ENCODE results near the gene GPRASP2.
"Not testable (repeated sequence)": the region's sequence is repeated elsewhere in the genome, so short reads cannot be mapped to it uniquely, and the experiment has no call there.

Gene GPRASP2

GRCh38 chrX:102712216-102712966 is at the start of gene GPRASP2:
GPRASP2 (plus strand) TSS chrX:102712448; CDS start chrX:102714870, 2,422 bp downstream.
- peak within 1 kb of the TSS; percentile 77 for H3K4me3 Mint-ChIP-seq
- H3K27ac Mint-ChIP-seq = no peak within 1 kb of the TSS
- peaks cover 18% of the 10 kb centered on the region for H3K4me1 Mint-ChIP-seq (ENCODE audit: low read depth)
- DNase-seq = peak; percentile 40
- H3K27me3 Mint-ChIP-seq = peaks cover 44% of the 10 kb centered on the region
- no peaks in the 10 kb centered on the region for H3K9me3 Mint-ChIP-seq
- no peaks in the 10 kb centered on the region for H3K36me3 Mint-ChIP-seq (ENCODE audit: low read depth)

DNA sequence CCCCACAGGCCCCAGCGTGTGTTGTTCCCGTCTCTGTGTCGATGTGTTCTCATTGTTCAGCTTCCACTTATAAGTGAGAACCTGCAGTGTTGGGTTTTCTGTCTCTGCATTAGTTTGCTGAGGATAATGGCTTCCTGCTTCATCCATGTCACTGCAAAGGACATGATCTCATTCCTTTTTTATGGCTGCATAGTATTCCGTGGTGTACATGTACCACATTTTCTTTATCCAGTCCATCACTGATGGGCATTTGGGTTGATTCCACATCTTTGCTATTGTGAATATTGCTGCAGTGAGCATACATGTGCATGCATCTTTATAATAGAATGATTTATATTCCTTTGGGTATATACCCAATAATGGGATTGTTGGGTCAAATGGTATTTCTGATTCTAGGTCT is 48.4 kb upstream of the GPRASP2 start:
- not testable (repeated sequence) for H3K27ac Mint-ChIP-seq

GRCh38 chrX:102667034-102667433 is 45.2 kb upstream of the GPRASP2 start:
- not testable (repeated sequence) for H3K4me1 Mint-ChIP-seq (ENCODE audit: low read depth); H3K27ac Mint-ChIP-seq; H3K27me3 Mint-ChIP-seq; DNase-seq; H3K4me3 Mint-ChIP-seq
- peaks cover 42% of the 10 kb centered on the region for H3K36me3 Mint-ChIP-seq (ENCODE audit: low read depth)
- H3K9me3 Mint-ChIP-seq = peaks cover 11% of the 10 kb centered on the region

More for the DNA sequence above, 48.4 kb upstream of the GPRASP2 start:
- H3K9me3 Mint-ChIP-seq, H3K4me3 Mint-ChIP-seq, H3K27me3 Mint-ChIP-seq, DNase-seq: not testable (repeated sequence)
- Mint-ChIP-seq H3K4me1 (ENCODE audit: low read depth) (peaks cover 14% of the 10 kb centered on the region), H3K36me3 (ENCODE audit: low read depth) (peaks cover 34% of the 10 kb centered on the region)

DNA sequence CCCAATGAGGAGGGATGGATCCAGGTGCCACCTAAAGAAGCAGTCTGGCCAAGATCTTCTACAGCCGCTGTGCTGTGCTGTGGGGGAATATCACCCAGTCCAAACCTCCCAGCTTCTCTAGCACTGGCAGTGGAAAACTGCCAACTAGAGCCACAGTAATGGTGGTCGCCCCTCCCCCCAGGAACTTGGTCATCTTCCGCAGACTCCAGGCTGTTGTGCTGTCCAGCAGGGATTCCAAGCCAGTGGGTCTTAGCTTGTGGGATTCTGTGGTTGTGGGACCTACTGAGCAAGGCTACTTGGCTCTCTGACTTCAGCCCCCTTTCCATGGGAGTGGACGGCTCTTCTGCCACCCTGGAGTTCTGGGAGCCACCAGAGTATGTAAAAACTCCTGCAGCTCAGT is 42.7 kb upstream of the GPRASP2 start:
- no peak overlapping the region for H3K4me3 Mint-ChIP-seq

GRCh38 chrX:102672856-102673255 is 39.4 kb upstream of the GPRASP2 start:
- H3K4me1 Mint-ChIP-seq (ENCODE audit: low read depth) = peaks cover 3% of the 10 kb centered on the region
- peaks cover 3% of the 10 kb centered on the region for H3K9me3 Mint-ChIP-seq
- H3K4me3 Mint-ChIP-seq = no peak overlapping the region
- peaks cover 17% of the 10 kb centered on the region for H3K36me3 Mint-ChIP-seq (ENCODE audit: low read depth)
- DNase-seq = no peak
- no peak overlapping the region for H3K27ac Mint-ChIP-seq
- peaks cover 14% of the 10 kb centered on the region for H3K27me3 Mint-ChIP-seq

More for the DNA sequence above, 42.7 kb upstream of the GPRASP2 start:
- peaks cover 35% of the 10 kb centered on the region for H3K36me3 Mint-ChIP-seq (ENCODE audit: low read depth)
- H3K27me3 Mint-ChIP-seq = peaks cover 6% of the 10 kb centered on the region
- no peak overlapping the region for H3K27ac Mint-ChIP-seq
- peaks cover 3% of the 10 kb centered on the region for H3K4me1 Mint-ChIP-seq (ENCODE audit: low read depth)
- peaks cover 11% of the 10 kb centered on the region for H3K9me3 Mint-ChIP-seq
- no peak for DNase-seq

DNA sequence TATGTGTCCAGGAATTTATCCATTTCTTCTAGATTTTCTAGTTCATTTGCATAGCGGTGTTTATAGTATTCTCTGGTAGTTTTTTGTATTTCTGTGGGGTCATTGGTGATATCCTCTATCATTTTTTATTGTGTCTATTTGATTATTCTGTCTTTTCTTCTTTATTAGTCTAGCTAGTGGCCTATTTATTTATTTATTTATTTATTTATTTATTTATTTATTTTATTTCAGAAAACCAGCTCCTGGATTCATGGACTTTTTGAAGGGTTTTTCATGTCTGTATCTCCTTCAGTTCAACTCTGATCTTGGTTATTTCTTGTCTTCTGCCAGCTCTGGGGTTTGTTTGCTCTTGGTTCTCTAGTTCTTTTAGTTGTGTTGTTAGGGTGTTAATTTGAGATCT is 34.8 kb upstream of the GPRASP2 start:
- H3K9me3 Mint-ChIP-seq; H3K4me3 Mint-ChIP-seq; H3K4me1 Mint-ChIP-seq (ENCODE audit: low read depth); H3K27ac Mint-ChIP-seq; DNase-seq: not testable (repeated sequence)
- H3K27me3 Mint-ChIP-seq = peaks cover 20% of the 10 kb centered on the region
- H3K36me3 Mint-ChIP-seq (ENCODE audit: low read depth) = peaks cover 17% of the 10 kb centered on the region

- H3K27me3 Mint-ChIP-seq = peaks cover 21% of the 10 kb centered on the region
- peaks cover 10% of the 10 kb centered on the region for H3K9me3 Mint-ChIP-seq
- no peak overlapping the region for H3K27ac Mint-ChIP-seq
- H3K4me1 Mint-ChIP-seq (ENCODE audit: low read depth) = no peaks in the 10 kb centered on the region
- no peak for DNase-seq
- peaks cover 21% of the 10 kb centered on the region for H3K36me3 Mint-ChIP-seq (ENCODE audit: low read depth)
- no peak overlapping the region for H3K4me3 Mint-ChIP-seq
These were observed 27.3 kb upstream of the GPRASP2 start for GRCh38 chrX:102684772-102685520.

GRCh38 chrX:102694749-102695148 is 17.5 kb upstream of the GPRASP2 start:
- H3K4me3 Mint-ChIP-seq = no peak overlapping the region
- peaks cover 3% of the 10 kb centered on the region for H3K36me3 Mint-ChIP-seq (ENCODE audit: low read depth)
- no peaks in the 10 kb centered on the region for H3K4me1 Mint-ChIP-seq (ENCODE audit: low read depth)
- H3K27ac Mint-ChIP-seq = no peak overlapping the region
- DNase-seq = no peak
- peaks cover 21% of the 10 kb centered on the region for H3K27me3 Mint-ChIP-seq
- H3K9me3 Mint-ChIP-seq = no peaks in the 10 kb centered on the region

GRCh38 chrX:102696306-102696705 is 15.9 kb upstream of the GPRASP2 start:
- Mint-ChIP-seq H3K36me3 (ENCODE audit: low read depth) (no peaks in the 10 kb centered on the region), H3K4me1 (ENCODE audit: low read depth) (no peaks in the 10 kb centered on the region), H3K27ac (no peak overlapping the region), H3K27me3 (peaks cover 19% of the 10 kb centered on the region), H3K9me3 (no peaks in the 10 kb centered on the region), H3K4me3 (no peak overlapping the region)
- no peak for DNase-seq

GRCh38 chrX:102697494-102697893 is 14.8 kb upstream of the GPRASP2 start:
- H3K36me3 Mint-ChIP-seq (ENCODE audit: low read depth) = no peaks in the 10 kb centered on the region
- H3K27ac Mint-ChIP-seq = no peak overlapping the region
- no peak for DNase-seq
- H3K4me3 Mint-ChIP-seq = no peak overlapping the region
- H3K4me1 Mint-ChIP-seq (ENCODE audit: low read depth) = no peaks in the 10 kb centered on the region
- no peaks in the 10 kb centered on the region for H3K9me3 Mint-ChIP-seq
- peaks cover 22% of the 10 kb centered on the region for H3K27me3 Mint-ChIP-seq

- no peak for DNase-seq
- Mint-ChIP-seq H3K4me3 (no peak overlapping the region), H3K27me3 (peaks cover 44% of the 10 kb centered on the region), H3K9me3 (no peaks in the 10 kb centered on the region), H3K27ac (no peak overlapping the region), H3K36me3 (ENCODE audit: low read depth) (no peaks in the 10 kb centered on the region), H3K4me1 (ENCODE audit: low read depth) (peaks cover 18% of the 10 kb centered on the region)
These were observed 3.3 kb upstream of the GPRASP2 start for GRCh38 chrX:102708900-102709299.

- Mint-ChIP-seq H3K4me1 (ENCODE audit: low read depth) (peaks cover 18% of the 10 kb centered on the region), H3K27me3 (peaks cover 44% of the 10 kb centered on the region), H3K36me3 (ENCODE audit: low read depth) (no peaks in the 10 kb centered on the region), H3K9me3 (no peaks in the 10 kb centered on the region), H3K27ac (no peak overlapping the region), H3K4me3 (peak overlapping the region; percentile 77)
- DNase-seq = no peak
These were observed 404 bp upstream of the GPRASP2 start for GRCh38 chrX:102711872-102712215.

- Mint-ChIP-seq H3K27me3 (peaks cover 47% of the 10 kb centered on the region), H3K27ac (no peak overlapping the region), H3K4me3 (peak overlapping the region; percentile 77), H3K9me3 (no peaks in the 10 kb centered on the region), H3K36me3 (ENCODE audit: low read depth) (no peaks in the 10 kb centered on the region), H3K4me1 (ENCODE audit: low read depth) (peaks cover 18% of the 10 kb centered on the region)
- peak; percentile 34 for DNase-seq
These were observed 855 bp downstream of the GPRASP2 start for GRCh38 chrX:102712981-102713625.

DNA sequence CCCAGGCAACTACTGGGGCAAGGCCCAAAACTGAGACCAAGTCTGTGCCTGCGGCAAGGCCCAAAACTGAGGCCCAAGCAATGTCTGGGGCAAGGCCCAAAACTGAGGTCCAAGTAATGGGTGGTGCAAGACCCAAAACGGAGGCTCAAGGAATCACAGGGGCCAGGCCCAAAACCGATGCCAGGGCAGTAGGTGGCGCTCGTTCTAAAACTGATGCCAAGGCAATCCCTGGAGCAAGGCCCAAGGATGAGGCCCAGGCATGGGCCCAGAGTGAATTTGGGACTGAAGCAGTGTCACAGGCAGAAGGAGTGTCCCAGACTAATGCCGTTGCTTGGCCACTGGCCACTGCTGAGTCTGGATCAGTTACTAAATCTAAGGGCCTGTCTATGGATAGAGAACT is 2.7 kb downstream of the GPRASP2 start:
- peaks cover 6% of the 10 kb centered on the region for H3K4me1 Mint-ChIP-seq (ENCODE audit: low read depth)
- H3K27ac Mint-ChIP-seq = no peak overlapping the region
- H3K36me3 Mint-ChIP-seq (ENCODE audit: low read depth) = no peaks in the 10 kb centered on the region
- no peak overlapping the region for H3K4me3 Mint-ChIP-seq
- H3K27me3 Mint-ChIP-seq = peaks cover 36% of the 10 kb centered on the region
- DNase-seq = no peak
- H3K9me3 Mint-ChIP-seq = no peaks in the 10 kb centered on the region

DNA sequence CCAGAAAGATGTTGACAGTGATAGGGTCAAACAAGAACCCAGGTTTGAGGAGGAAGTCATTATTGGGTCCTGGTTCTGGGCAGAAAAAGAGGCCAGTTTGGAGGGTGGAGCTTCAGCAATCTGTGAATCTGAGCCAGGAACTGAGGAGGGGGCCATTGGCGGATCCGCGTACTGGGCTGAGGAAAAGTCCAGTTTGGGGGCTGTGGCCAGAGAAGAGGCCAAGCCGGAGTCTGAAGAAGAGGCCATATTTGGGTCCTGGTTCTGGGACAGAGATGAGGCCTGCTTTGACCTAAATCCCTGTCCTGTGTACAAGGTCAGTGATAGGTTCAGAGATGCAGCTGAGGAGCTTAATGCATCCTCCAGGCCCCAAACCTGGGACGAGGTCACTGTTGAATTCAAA is 3.7 kb downstream of the GPRASP2 start:
- DNase-seq = no peak
- Mint-ChIP-seq H3K36me3 (ENCODE audit: low read depth) (no peaks in the 10 kb centered on the region), H3K4me3 (no peak overlapping the region), H3K4me1 (ENCODE audit: low read depth) (peaks cover 14% of the 10 kb centered on the region), H3K27ac (no peak overlapping the region), H3K9me3 (no peaks in the 10 kb centered on the region), H3K27me3 (peaks cover 28% of the 10 kb centered on the region)

All from activated T-cell treated with anti-CD3 and anti-CD28 coated beads, Interleukin-2, amount 50 U/mL, for 24 hours (primary cell).